CD4-positive, alpha-beta T cell (primary cell): ENCODE measurements around the gene PEAK3. TPM values are rescaled to one million over a fixed set of nuclear protein-coding genes. Genes with fewer than 3 reads are reported as not detected.

ENCODE experiments used
- ATAC-seq: fragments of 200-7000 bp; cut with Tn5 transposase; one replicate; pipeline ENCODE4 v1.10.0; 2022; ENCODE audit warnings: mild to moderate bottlenecking; ENCODE audit not compliant: poor library complexity
- CTCF ChIA-PET: fragments of 350-600 bp; sonication (Branson Sonifier 250); formaldehyde crosslinking; loops from one replicate; lab custom pipeline; 2021; ENCODE audit warnings: antibody characterized with exemption, inconsistent platforms; lab: Charles Lee
- POLR2A ChIA-PET: fragments of 350-600 bp; sonication (Branson Sonifier 250); formaldehyde crosslinking; loops from one replicate; lab custom pipeline; 2021; ENCODE audit warnings: antibody characterized with exemption, inconsistent platforms; lab: Charles Lee
- DNase-seq, 14 experiments: peaks; one replicate each; pipeline ENCODE4 v3.0.0-alpha.2; 2013 to 2020; ENCODE audit warnings: mixed read lengths in 2 of 14
- H3K27ac ChIP-seq, 2 donors: one replicate each; pipeline versions ENCODE4 v1.5.1 to v1.7.0; 2013; ENCODE audit warnings: low read length in 2 of 2, low read depth in 1 of 2, mild to moderate bottlenecking in 1 of 2
- H3K27me3 ChIP-seq, 2 experiments: 1 replicate in 1 of 2; 2 replicates in 1 of 2; pipeline versions ENCODE4 v1.6.1 to v1.7.0; 2013; ENCODE audit warnings: low read length in 2 of 2, control low read depth in 1 of 2, mild to moderate bottlenecking in 1 of 2, moderate library complexity in 1 of 2; ENCODE audit not compliant: insufficient read depth in 2 of 2, control insufficient read depth in 1 of 2
- H3K36me3 ChIP-seq: one replicate; pipeline ENCODE4 v1.6.1; 2013; ENCODE audit warnings: low read length, control low read depth; ENCODE audit not compliant: insufficient read depth
- H3K4me1 ChIP-seq: one replicate; pipeline ENCODE4 v1.6.1; 2013; ENCODE audit warnings: low read length, control low read depth; ENCODE audit not compliant: insufficient read depth
- H3K4me3 ChIP-seq: one replicate; pipeline ENCODE4 v1.5.1; 2013; ENCODE audit warnings: mild to moderate bottlenecking, low read length, moderate library complexity
- H3K9me3 ChIP-seq, 2 experiments: 1 replicate in 1 of 2; 2 replicates in 1 of 2; pipeline versions ENCODE4 v1.6.1 to v1.7.0; 2013; ENCODE audit warnings: low read length in 2 of 2, mild to moderate bottlenecking in 2 of 2, control low read depth in 1 of 2, moderate library complexity in 1 of 2; ENCODE audit not compliant: control insufficient read depth in 1 of 2, insufficient read depth in 1 of 2
- H3K27ac Mint-ChIP-seq: one replicate; pipeline ENCODE4 v1.8.0; 2020; ENCODE audit warnings: mixed read lengths
- H3K27me3 Mint-ChIP-seq: one replicate; pipeline ENCODE4 v1.8.0; 2021; ENCODE audit warnings: mixed read lengths
- H3K36me3 Mint-ChIP-seq: one replicate; pipeline ENCODE4 v1.8.0; 2021; ENCODE audit warnings: low read depth, mixed read lengths
- H3K4me1 Mint-ChIP-seq: one replicate; pipeline ENCODE4 v1.8.0; 2021; ENCODE audit warnings: low read depth, mixed read lengths
- H3K4me3 Mint-ChIP-seq: one replicate; pipeline ENCODE4 v1.8.0; 2020; ENCODE audit warnings: mild to moderate bottlenecking, mixed read lengths
- H3K9me3 Mint-ChIP-seq: one replicate; pipeline ENCODE4 v1.8.0; 2020; ENCODE audit warnings: mixed read lengths
- intact Hi-C, 2 experiments: fragments of 100-400 bp; cut with DNase I in 1 of 2; cut with micrococcal nuclease in 1 of 2; formaldehyde crosslinking; loops; one replicate each; pipeline versions ENCODE4 v1.15.1 to v1.9.0; 2023 to 2025; cut with DNase I, micrococcal nuclease
- total RNA-seq, 174 experiments: library from RNA in 2 of 174; stranded (reverse) in 2 of 174; gene quantifications; one replicate each; pipeline ENCODE4 v1.2.3 and lab custom pipeline; 2021 to 2026
- TF ChIP-seq, protein P1 (sequence below): fragments of 200-600 bp; IDR thresholded peaks from one replicate; pipeline ENCODE4 v1.8.0; 2022; ENCODE audit warnings: antibody characterized with exemption, mild to moderate bottlenecking

PEAK3 gene
- total RNA-seq, 2 experiments from 2014 or later, result not detected

DNA sequence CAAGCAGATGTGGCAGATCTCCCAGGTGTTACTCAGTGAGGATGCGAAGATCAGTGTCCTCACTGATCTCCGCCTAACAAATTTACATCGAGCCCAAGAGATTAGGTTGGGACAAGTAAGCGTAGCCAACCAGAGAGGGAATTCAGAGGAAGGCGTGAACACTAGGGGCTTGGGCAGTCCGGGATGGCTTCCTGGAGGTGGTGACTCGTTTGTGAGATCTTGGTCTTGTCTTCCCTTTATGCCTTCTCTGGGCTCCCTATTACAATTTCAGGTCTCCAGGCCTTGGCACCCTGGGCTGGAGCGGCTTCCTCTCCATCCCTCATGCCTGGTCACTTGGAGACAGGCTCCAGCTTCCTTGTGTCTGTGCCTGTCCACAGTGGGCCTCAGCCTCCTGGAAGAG is 39.2 kb downstream of the PEAK3 start:
- peak overlapping the region; percentile 48 for H3K4me3 Mint-ChIP-seq
- DNase-seq (no peak), ATAC-seq (no peak)
- H3K4me1 Mint-ChIP-seq, result peaks cover 50% of the 10 kb centered on the region
- no peaks in the 10 kb centered on the region for H3K9me3 ChIP-seq
- TF ChIP-seq, protein P1, sequence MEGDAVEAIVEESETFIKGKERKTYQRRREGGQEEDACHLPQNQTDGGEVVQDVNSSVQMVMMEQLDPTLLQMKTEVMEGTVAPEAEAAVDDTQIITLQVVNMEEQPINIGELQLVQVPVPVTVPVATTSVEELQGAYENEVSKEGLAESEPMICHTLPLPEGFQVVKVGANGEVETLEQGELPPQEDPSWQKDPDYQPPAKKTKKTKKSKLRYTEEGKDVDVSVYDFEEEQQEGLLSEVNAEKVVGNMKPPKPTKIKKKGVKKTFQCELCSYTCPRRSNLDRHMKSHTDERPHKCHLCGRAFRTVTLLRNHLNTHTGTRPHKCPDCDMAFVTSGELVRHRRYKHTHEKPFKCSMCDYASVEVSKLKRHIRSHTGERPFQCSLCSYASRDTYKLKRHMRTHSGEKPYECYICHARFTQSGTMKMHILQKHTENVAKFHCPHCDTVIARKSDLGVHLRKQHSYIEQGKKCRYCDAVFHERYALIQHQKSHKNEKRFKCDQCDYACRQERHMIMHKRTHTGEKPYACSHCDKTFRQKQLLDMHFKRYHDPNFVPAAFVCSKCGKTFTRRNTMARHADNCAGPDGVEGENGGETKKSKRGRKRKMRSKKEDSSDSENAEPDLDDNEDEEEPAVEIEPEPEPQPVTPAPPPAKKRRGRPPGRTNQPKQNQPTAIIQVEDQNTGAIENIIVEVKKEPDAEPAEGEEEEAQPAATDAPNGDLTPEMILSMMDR, result no peak
- H3K27me3 ChIP-seq, result no peaks in the 10 kb centered on the region
- peak overlapping the region; percentile 99 for H3K27ac Mint-ChIP-seq
- H3K4me1 ChIP-seq, result peaks cover 59% of the 10 kb centered on the region
- peaks cover 63% of the 10 kb centered on the region for H3K36me3 Mint-ChIP-seq
- H3K27me3 Mint-ChIP-seq, result no peaks in the 10 kb centered on the region
- H3K9me3 Mint-ChIP-seq, result no peaks in the 10 kb centered on the region
- POLR2A ChIA-PET, result no interaction called here
- no peak overlapping the region for H3K4me3 ChIP-seq
- H3K36me3 ChIP-seq, result peaks cover 72% of the 10 kb centered on the region
- H3K27ac ChIP-seq, result no peak overlapping the region
- intact Hi-C loops, result no loop called here
- CTCF ChIA-PET, result no interaction called here

DNA sequence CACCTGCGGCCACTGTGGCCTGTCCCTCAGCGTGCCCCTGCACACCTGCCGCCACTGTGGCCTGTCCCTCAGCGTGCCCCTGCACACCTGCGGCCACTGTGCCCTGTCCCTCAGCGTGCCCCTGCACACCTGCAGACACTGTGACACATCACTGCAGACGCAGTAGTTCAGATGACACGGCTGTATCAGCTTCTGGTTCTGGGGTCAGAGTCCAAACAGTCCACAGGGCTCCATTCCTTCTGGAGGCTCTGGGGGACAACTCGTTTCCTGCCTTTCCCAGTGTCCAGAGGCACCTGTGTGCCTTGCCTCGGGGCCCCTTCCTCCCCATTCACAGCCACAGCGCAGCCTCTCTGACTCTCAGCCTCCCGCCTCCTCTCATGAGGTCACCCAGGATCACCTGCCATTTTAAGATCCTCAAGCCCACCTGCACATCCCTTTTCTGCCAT is 39.9 kb downstream of the PEAK3 start:
- Histone ChIP-seq H3K27me3 (no peaks in the 10 kb centered on the region), H3K4me1 (peaks cover 66% of the 10 kb centered on the region), H3K27ac (no peak overlapping the region), H3K4me3 (no peak overlapping the region), H3K9me3 (no peaks in the 10 kb centered on the region), H3K36me3 (peaks cover 65% of the 10 kb centered on the region)
- H3K4me1 Mint-ChIP-seq, result peaks cover 55% of the 10 kb centered on the region
- intact Hi-C loops, result no loop called here
- ChIA-PET CTCF (interaction anchor here (0.9 kb wide), 1 partner anchor 86 kb away, joined by 3 read pairs; no protein-coding TSS in a partner anchor), POLR2A (interaction anchor here (5.3 kb wide), 1 partner anchor 11 kb away, joined by 44 read pairs; no protein-coding TSS in a partner anchor)
- no peaks in the 10 kb centered on the region for H3K9me3 Mint-ChIP-seq
- no peaks in the 10 kb centered on the region for H3K27me3 Mint-ChIP-seq
- TF ChIP-seq, protein P1, result no peak
- peaks cover 68% of the 10 kb centered on the region for H3K36me3 Mint-ChIP-seq
- peak overlapping the region; percentile 62 for H3K4me3 Mint-ChIP-seq
- DNase-seq, result no peak
- ATAC-seq, result no peak
- H3K27ac Mint-ChIP-seq, result peak overlapping the region; percentile 99

DNA sequence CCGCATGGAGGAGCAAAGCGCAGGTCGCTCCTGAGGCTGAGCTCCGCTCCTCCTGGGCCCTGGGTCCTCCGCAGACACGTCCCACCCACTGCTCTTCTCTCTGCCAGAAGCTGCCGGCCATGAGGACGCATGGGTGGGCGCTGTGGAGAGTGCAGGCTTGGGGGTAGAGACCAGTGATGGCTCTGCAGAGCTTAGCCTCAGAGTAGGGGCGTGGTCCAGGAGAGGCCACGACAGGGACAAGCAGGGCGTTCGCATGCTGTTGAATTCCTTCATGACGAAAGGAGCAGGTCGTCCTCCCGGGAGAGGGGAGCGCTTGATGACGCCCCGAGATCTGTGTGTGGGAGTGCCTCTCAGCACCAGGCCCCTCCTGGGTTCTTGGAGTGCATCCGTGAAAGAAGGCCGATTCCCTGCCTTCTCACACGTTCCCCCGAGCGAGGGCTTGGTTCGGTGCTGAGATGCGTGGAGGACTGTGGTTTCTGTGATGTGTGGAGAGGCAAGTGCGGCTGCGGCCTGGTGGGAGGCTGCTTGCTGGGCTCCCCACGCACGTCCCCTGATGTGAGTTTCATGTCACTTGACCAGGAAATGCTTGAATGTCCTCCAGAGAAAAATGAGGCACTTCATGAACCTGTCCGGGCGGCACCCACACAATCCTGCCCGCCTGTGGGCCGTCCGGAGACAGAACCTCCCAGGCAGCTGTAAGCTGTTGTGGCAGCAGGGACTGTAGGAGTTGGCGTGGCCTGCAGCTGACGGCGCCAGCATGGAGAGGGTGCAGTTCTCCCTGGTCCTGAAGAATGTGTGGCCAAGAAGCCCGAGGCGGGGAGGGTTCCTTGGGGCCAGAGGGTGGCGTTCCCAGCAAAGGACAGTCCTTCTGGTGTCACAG is 40.9 kb downstream of the PEAK3 start:
- ATAC-seq (no peak), DNase-seq (no peak)
- Histone ChIP-seq H3K36me3 (peaks cover 55% of the 10 kb centered on the region), H3K27ac (peak overlapping the region; percentile 34 to 72), H3K4me1 (peaks cover 73% of the 10 kb centered on the region), H3K27me3 (no peaks in the 10 kb centered on the region), H3K4me3 (peak overlapping the region; percentile 56), H3K9me3 (no peaks in the 10 kb centered on the region)
- TF ChIP-seq, protein P1, result no peak
- ChIA-PET CTCF (interaction anchor here (0.6 to 1.9 kb wide), 5 partner anchors 10 to 121 kb away, joined by 3 to 5 read pairs (median 4); no protein-coding TSS in a partner anchor), POLR2A (interaction anchor here (0.7 to 5.3 kb wide), 7 partner anchors 8 to 235 kb away, joined by 3 to 103 read pairs (median 16); partner anchors contain the start of genes AMH and GADD45B)
- Mint-ChIP-seq H3K27ac (peak overlapping the region; percentile 99), H3K4me1 (peaks cover 63% of the 10 kb centered on the region), H3K27me3 (peaks cover 4% of the 10 kb centered on the region), H3K36me3 (peaks cover 69% of the 10 kb centered on the region), H3K9me3 (no peaks in the 10 kb centered on the region), H3K4me3 (peak overlapping the region; percentile 85)
- intact Hi-C loops, result no loop called here
